Thyroid gland (tissue), 4 donors: ENCODE data around the gene LIX1L. TPM values are rescaled to one million over a fixed set of nuclear protein-coding genes. Genes with fewer than 3 reads are reported as not detected.
A peak's percentile ranks its signal among the peaks of the same experiment; 100 is the strongest.

Experiments used
- DNase-seq, 2 donors: peaks; one replicate each; pipeline ENCODE4 v3.0.0-alpha.2; 2019
- H3K27ac ChIP-seq, 3 donors: fragments of 200-600 bp; sonication (generic); 1 replicate in 2 of 3; 2 replicates in 1 of 3; pipeline ENCODE4 v1.5.1; 2016 to 2019; ENCODE audit warnings: mild to moderate bottlenecking in 1 of 3, moderate library complexity in 1 of 3
- H3K27me3 ChIP-seq: fragments of 200-600 bp; sonication (generic); one replicate; pipeline ENCODE4 v1.5.1; 2019
- H3K36me3 ChIP-seq, 2 donors: fragments of 200-600 bp; sonication (generic); one replicate each; pipeline ENCODE4 v1.5.1; 2016 to 2019
- H3K4me1 ChIP-seq, 2 donors: fragments of 200-600 bp; sonication (generic); one replicate each; pipeline ENCODE4 v1.5.1; 2017 to 2019
- H3K4me3 ChIP-seq, 3 donors: fragments of 200-600 bp; sonication (generic); replicated peaks in 1 of 3; 1 replicate in 2 of 3; 2 replicates in 1 of 3; pipeline ENCODE4 v1.5.1; 2016; ENCODE audit warnings: mild to moderate bottlenecking in 1 of 3
- H3K9me3 ChIP-seq: fragments of 200-600 bp; sonication (generic); one replicate; pipeline ENCODE4 v1.5.1; 2017
- POLR2A ChIP-seq, 2 donors: fragments of 450-650 bp; IDR thresholded peaks; one replicate each; pipeline ENCODE4 v1.6.1; 2017; ENCODE audit warnings: antibody characterized with exemption in 2 of 2, mild to moderate bottlenecking in 2 of 2, moderate library complexity in 1 of 2
- WGBS, 2 donors: methylation state at CpG; one replicate each; pipeline ENCODE4 v1.1.5; 2017; 5-methylcytosine and 5-hydroxymethylcytosine counted together
- intact Hi-C: fragments of 100-400 bp; cut with DNase I; formaldehyde crosslinking; loops from one replicate; pipeline ENCODE4 v1.15.1; 2023
- total RNA-seq, 4 donors: library from RNA; depleted of rRNA; stranded (reverse); fragments of >200 nt; gene quantifications; one replicate each; pipeline ENCODE4 v1.2.3, GENCODE V29; 2016
- TF ChIP-seq, protein P1 (sequence below), 6 experiments: fragments of 200-600 bp in 3 of 6; fragments of 450-650 bp in 3 of 6; sonication (generic) in 3 of 6; IDR thresholded peaks; one replicate each; pipeline ENCODE4 v1.5.1; 2016 to 2019; ENCODE audit warnings: antibody characterized with exemption in 6 of 6, mild to moderate bottlenecking in 2 of 6, inconsistent platforms in 1 of 6, moderate library complexity in 1 of 6

Gene LIX1L
- total RNA-seq, 4 donors from 2014 or later, result 18.7 to 26.9 (median 20.3) TPM

DNA sequence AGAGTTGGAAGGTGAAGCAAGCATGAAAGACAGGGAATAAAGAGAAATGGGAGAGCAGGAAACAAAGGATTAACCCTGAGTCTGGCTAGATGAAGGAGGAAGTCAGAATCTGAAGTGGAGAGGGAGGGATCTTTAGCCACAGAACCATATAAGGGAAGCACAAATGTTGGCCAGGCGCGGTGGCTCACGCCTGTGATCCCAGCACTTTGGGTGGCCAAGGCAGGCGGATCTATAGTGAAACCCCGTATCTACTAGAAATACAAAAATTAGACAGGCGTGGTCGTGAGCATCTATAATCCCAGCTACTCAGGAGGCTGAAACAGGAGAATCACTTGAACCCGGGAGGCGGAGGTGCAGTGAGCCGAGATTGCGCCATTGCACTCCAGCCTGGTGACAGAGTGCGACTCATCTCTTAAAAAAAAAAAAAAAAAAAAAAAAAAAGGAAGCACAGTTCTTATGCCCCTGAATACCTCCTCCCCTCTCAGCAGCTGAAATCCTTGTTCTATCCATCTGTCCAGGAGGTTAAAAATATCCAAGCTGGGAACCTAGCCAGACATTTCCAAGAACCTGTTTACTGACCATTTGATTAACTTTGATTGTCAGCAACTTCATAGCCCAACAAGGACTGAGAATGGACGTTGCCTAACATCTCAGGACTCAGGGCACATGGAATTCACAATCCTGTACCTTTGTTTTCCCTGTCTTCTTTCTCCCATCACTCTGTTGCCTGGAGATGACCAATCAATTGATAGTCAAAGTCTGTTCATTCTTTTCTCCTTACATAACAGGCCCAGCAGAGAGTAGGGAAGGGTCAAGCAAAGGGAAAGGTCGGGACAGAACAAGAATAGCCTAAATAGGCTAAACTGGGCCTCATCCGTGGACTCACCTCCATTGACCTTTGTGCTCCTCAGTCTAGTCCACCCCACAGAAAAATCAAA lies 28.0 kb upstream of the LIX1L start:
- H3K27ac ChIP-seq, result peak overlapping the region; percentile 72 to 98 (median 96)
- H3K4me3 ChIP-seq, result no peak overlapping the region
- H3K9me3 ChIP-seq, result no peaks in the 10 kb centered on the region
- H3K27me3 ChIP-seq, result no peaks in the 10 kb centered on the region
- intact Hi-C loops, result no loop called here
- no peaks in the 10 kb centered on the region for H3K36me3 ChIP-seq
- peaks cover 45 to 86% of the 10 kb centered on the region in 2 donors for H3K4me1 ChIP-seq
- peak; percentile 25 to 41 for DNase-seq
- no peak for TF ChIP-seq POLR2A (IDR thresholded peaks at IDR 0.05)
- TF ChIP-seq, protein P1, sequence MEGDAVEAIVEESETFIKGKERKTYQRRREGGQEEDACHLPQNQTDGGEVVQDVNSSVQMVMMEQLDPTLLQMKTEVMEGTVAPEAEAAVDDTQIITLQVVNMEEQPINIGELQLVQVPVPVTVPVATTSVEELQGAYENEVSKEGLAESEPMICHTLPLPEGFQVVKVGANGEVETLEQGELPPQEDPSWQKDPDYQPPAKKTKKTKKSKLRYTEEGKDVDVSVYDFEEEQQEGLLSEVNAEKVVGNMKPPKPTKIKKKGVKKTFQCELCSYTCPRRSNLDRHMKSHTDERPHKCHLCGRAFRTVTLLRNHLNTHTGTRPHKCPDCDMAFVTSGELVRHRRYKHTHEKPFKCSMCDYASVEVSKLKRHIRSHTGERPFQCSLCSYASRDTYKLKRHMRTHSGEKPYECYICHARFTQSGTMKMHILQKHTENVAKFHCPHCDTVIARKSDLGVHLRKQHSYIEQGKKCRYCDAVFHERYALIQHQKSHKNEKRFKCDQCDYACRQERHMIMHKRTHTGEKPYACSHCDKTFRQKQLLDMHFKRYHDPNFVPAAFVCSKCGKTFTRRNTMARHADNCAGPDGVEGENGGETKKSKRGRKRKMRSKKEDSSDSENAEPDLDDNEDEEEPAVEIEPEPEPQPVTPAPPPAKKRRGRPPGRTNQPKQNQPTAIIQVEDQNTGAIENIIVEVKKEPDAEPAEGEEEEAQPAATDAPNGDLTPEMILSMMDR (IDR thresholded peaks at IDR 0.05), result no peak
- 61 to 68% methylated on average over 15 of the region's 15 CpGs for WGBS, 2 donors

DNA sequence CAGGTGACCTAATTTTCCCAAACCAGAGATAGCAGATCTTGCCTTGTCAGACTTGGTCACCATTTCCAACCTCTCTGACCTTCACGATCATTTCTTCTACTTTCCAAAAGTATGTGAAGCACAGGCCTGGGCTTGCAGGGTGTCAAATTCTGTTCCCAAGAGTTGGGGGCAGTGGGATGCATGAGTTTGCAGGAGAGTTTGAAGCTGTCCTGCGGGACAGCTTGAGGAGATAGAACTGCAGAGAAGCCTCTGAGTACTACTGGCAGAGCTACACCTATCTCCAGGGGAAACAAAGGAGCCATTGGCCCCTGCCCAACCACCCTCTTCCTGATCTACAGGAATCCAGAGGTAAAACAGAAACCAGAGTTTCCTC lies 27.3 kb upstream of the LIX1L start:
- Histone ChIP-seq H3K27ac (peak overlapping the region; percentile 72 to 98 (median 96)), H3K36me3 (no peaks in the 10 kb centered on the region), H3K27me3 (no peaks in the 10 kb centered on the region), H3K4me1 (peaks cover 46 to 86% of the 10 kb centered on the region in 2 donors), H3K9me3 (no peaks in the 10 kb centered on the region), H3K4me3 (no peak overlapping the region)
- WGBS, 2 donors, result 75 to 80% methylated on average over 2 of the region's 2 CpGs
- peak; percentile 27 to 47 for DNase-seq
- intact Hi-C loops, result no loop called here
- no peak for TF ChIP-seq POLR2A (IDR thresholded peaks at IDR 0.05)
- TF ChIP-seq, protein P1 (IDR thresholded peaks at IDR 0.05), result no peak

DNA sequence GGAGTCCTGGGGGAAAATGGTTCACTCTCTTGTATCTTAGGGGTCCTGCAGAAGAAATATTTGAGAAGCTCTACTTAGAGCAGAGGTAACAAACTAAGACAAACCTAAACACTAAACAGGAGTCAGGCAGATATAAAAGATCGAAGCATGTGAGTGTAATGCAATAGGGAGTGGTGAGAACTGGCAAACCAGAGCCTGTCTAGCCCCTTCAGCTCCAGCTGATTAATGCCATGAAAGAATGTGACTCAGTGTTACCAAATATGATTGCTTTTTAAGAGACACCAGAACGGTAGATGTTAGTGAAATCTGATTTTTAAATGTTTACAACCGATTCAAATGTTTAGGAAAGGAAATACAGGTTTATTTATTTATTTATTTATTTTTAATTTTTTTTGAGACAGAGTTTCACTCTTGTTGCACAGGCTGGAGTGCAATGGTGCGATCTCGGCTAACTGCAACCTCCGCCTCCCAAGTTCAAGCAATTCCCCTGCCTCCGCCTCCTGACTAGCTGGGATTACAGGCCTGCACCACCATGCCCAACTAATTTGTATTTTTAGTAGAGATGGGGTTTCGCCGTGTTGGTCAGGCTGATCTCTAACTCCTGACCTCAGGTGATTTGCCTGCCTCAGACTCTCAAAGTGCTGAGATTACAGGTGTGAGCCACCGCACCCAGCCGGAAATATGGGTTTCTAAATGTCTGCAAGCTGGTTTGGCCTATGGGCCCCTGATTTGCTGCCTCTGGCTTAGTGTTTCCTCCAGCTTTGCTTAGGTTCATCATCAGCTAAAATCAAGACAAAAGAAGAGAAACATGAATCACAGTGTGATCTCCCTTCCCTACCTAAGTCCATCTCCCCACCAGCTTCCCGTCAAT lies 26.4 kb upstream of the LIX1L start:
- Histone ChIP-seq H3K27ac (peak overlapping the region; percentile 63 to 98 (median 96)), H3K4me1 (peaks cover 50 to 89% of the 10 kb centered on the region in 2 donors), H3K27me3 (no peaks in the 10 kb centered on the region), H3K9me3 (no peaks in the 10 kb centered on the region), H3K4me3 (no peak overlapping the region), H3K36me3 (no peaks in the 10 kb centered on the region)
- WGBS, 2 donors, result 93 to 95% methylated on average over 12 of the region's 12 CpGs
- intact Hi-C loops, result no loop called here
- no peak for TF ChIP-seq POLR2A (IDR thresholded peaks at IDR 0.05)
- TF ChIP-seq, protein P1 (IDR thresholded peaks at IDR 0.05), result no peak
- DNase-seq, result peak in 1 of 2 donors; percentile 1

DNA sequence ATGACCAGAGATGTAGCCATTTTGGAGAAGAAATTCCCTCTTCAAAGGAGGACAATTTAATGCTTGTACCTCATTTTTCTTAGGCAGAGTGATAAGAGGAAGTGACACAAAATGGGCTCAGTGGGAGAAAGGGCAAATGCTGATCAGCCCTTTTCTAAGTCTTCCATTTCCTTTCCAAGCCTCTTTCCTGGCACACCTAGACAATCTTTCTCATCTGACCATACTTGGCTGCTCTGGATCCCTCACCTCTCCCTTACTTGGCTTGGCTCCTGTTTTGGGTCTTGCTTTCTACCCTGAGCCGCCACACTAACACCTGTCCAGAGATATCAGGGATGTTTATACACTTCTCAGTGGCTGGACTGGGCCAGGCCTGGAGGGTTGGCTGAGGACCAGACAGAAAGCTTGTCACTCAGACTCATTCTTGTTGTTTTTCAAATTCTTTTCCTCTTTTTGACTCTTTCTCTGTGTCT lies 25.4 kb upstream of the LIX1L start:
- TF ChIP-seq, protein P1 (IDR thresholded peaks at IDR 0.05), result no peak
- TF ChIP-seq POLR2A (IDR thresholded peaks at IDR 0.05), result peak; percentile 2 to 70

More for the DNA sequence above, 25.4 kb upstream of the LIX1L start:
- DNase-seq, result peak; percentile 74 to 76
- 17 to 23% methylated on average over 1 of the region's 1 CpG for WGBS, 2 donors
- Histone ChIP-seq H3K4me3 (no peak overlapping the region), H3K27me3 (no peaks in the 10 kb centered on the region), H3K4me1 (peaks cover 59 to 89% of the 10 kb centered on the region in 2 donors), H3K9me3 (no peaks in the 10 kb centered on the region), H3K27ac (peak overlapping the region; percentile 63 to 98 (median 96)), H3K36me3 (no peaks in the 10 kb centered on the region)
- intact Hi-C loops, result no loop called here
